T-helper 2 cell treated with Interferon-gamma antibody and Interleukin-4, amounts not matched to agents 5 μg/mL and 100 μg/mL, for 36 hours (primary cell): Measurements from ENCODE around the gene PRSS37.

Experiments used
- DNase-seq: peaks from one replicate; pipeline ENCODE4 v3.0.0; 2021; ENCODE audit warnings: low spot score
- H3K27ac Mint-ChIP-seq: one replicate; pipeline ENCODE4 v1.8.0; 2021; ENCODE audit warnings: mild to moderate bottlenecking, mixed read lengths
- H3K27me3 Mint-ChIP-seq: one replicate; pipeline ENCODE4 v1.8.0; 2021; ENCODE audit warnings: low read depth, mixed read lengths
- H3K36me3 Mint-ChIP-seq: one replicate; pipeline ENCODE4 v1.8.0; 2021; ENCODE audit warnings: low read depth, mixed read lengths
- H3K4me1 Mint-ChIP-seq: one replicate; pipeline ENCODE4 v1.8.0; 2021; ENCODE audit warnings: low read depth, mixed read lengths
- H3K4me3 Mint-ChIP-seq: one replicate; pipeline ENCODE4 v1.8.0; 2022; ENCODE audit warnings: mild to moderate bottlenecking, moderate library complexity, mixed read lengths
- H3K9me3 Mint-ChIP-seq: one replicate; pipeline ENCODE4 v1.8.0; 2021; ENCODE audit warnings: mixed read lengths

Gene PRSS37, protein sequence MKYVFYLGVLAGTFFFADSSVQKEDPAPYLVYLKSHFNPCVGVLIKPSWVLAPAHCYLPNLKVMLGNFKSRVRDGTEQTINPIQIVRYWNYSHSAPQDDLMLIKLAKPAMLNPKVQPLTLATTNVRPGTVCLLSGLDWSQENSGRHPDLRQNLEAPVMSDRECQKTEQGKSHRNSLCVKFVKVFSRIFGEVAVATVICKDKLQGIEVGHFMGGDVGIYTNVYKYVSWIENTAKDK

GRCh38 chr7:141841385-141841784 lies at the start of gene PRSS37:
Gene PRSS37, minus strand, starts transcription at chr7:141841485. Its CDS starts 436 bp downstream, at chr7:141841049.
- Mint-ChIP-seq H3K4me3 (no peak within 1 kb of the TSS), H3K27ac (no peak within 1 kb of the TSS), H3K9me3 (no peaks in the 10 kb centered on the region), H3K4me1 (no peaks in the 10 kb centered on the region), H3K36me3 (no peaks in the 10 kb centered on the region), H3K27me3 (no peaks in the 10 kb centered on the region)
- DNase-seq: no peak

GRCh38 chr7:141889321-141889720 lies 48.0 kb upstream of the PRSS37 start:
- no peak overlapping the region for H3K27ac Mint-ChIP-seq
- DNase-seq: no peak
- H3K4me3 Mint-ChIP-seq: no peak overlapping the region
- H3K9me3 Mint-ChIP-seq: no peaks in the 10 kb centered on the region
- H3K27me3 Mint-ChIP-seq: no peaks in the 10 kb centered on the region
- H3K36me3 Mint-ChIP-seq: no peaks in the 10 kb centered on the region
- H3K4me1 Mint-ChIP-seq: no peaks in the 10 kb centered on the region

GRCh38 chr7:141884539-141885225 lies 43.4 kb upstream of the PRSS37 start:
- Mint-ChIP-seq H3K9me3 (peaks cover 5% of the 10 kb centered on the region), H3K27me3 (no peaks in the 10 kb centered on the region), H3K36me3 (no peaks in the 10 kb centered on the region), H3K4me3 (no peak overlapping the region), H3K4me1 (no peaks in the 10 kb centered on the region), H3K27ac (no peak overlapping the region)
- no peak for DNase-seq

GRCh38 chr7:141880960-141881359 lies 39.7 kb upstream of the PRSS37 start:
- Mint-ChIP-seq H3K9me3 (peaks cover 5% of the 10 kb centered on the region), H3K36me3 (no peaks in the 10 kb centered on the region), H3K4me3 (no peak overlapping the region), H3K4me1 (no peaks in the 10 kb centered on the region), H3K27me3 (no peaks in the 10 kb centered on the region), H3K27ac (no peak overlapping the region)
- no peak for DNase-seq

DNA sequence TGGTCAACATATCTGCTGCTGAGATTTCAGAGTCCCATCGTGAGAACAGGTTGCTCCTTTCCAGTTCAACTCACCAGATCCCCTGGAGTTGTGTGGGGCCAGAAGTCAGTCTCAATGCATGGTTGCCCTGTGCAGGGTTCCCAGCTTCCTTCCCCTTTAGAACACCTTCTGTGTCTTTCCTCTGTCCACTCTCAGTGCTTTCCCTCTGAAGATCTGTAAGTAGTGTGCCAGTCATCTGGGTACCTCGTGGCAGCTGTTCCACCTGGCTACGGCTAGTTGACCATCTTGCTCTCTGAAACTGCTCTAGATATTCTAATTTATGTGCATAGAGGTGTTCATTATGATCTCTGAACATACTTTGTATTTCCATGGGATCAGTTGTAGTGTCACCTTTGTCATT lies 36.1 kb upstream of the PRSS37 start:
- no peak for DNase-seq
- Mint-ChIP-seq H3K4me1 (no peaks in the 10 kb centered on the region), H3K36me3 (no peaks in the 10 kb centered on the region), H3K27me3 (no peaks in the 10 kb centered on the region), H3K9me3 (peaks cover 5% of the 10 kb centered on the region), H3K4me3 (no peak overlapping the region), H3K27ac (no peak overlapping the region)

- no peaks in the 10 kb centered on the region for H3K4me1 Mint-ChIP-seq
- H3K4me3 Mint-ChIP-seq: no peak overlapping the region
- peaks cover under 1% of the 10 kb centered on the region for H3K9me3 Mint-ChIP-seq
- H3K27ac Mint-ChIP-seq: no peak overlapping the region
- H3K36me3 Mint-ChIP-seq: no peaks in the 10 kb centered on the region
- DNase-seq: no peak
- H3K27me3 Mint-ChIP-seq: no peaks in the 10 kb centered on the region
Observed at GRCh38 chr7:141876371-141876770, 35.1 kb upstream of the PRSS37 start.

- H3K9me3 Mint-ChIP-seq: no peaks in the 10 kb centered on the region
- H3K36me3 Mint-ChIP-seq: no peaks in the 10 kb centered on the region
- H3K4me3 Mint-ChIP-seq: no peak overlapping the region
- no peak overlapping the region for H3K27ac Mint-ChIP-seq
- H3K4me1 Mint-ChIP-seq: no peaks in the 10 kb centered on the region
- no peak for DNase-seq
- H3K27me3 Mint-ChIP-seq: no peaks in the 10 kb centered on the region
Observed at GRCh38 chr7:141875453-141875852, 34.2 kb upstream of the PRSS37 start.

- no peaks in the 10 kb centered on the region for H3K27me3 Mint-ChIP-seq
- no peaks in the 10 kb centered on the region for H3K9me3 Mint-ChIP-seq
- H3K27ac Mint-ChIP-seq: no peak overlapping the region
- H3K4me1 Mint-ChIP-seq: no peaks in the 10 kb centered on the region
- no peak overlapping the region for H3K4me3 Mint-ChIP-seq
- DNase-seq: no peak
- H3K36me3 Mint-ChIP-seq: no peaks in the 10 kb centered on the region
Observed at GRCh38 chr7:141874787-141875186, 33.5 kb upstream of the PRSS37 start.

DNA sequence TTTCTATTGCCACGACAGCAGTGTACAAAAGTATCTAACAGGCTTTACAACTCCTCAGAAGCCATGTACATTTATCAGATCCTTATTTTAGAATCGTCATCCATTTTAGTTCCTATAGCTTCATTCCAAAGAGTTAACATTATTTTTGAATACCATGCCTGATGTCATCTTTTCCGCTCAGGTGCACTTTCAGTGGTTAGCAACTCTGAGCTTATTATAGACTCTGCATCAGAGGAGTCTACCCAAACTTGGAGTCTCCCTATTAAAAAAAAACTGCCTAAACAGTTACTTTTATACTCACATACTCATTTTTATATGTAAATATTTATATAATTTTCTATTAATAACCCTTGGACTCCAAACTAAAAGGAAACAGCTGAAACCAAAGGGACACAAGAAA lies 31.6 kb upstream of the PRSS37 start:
- Mint-ChIP-seq H3K36me3 (no peaks in the 10 kb centered on the region), H3K27me3 (no peaks in the 10 kb centered on the region), H3K4me1 (no peaks in the 10 kb centered on the region), H3K4me3 (no peak overlapping the region), H3K9me3 (no peaks in the 10 kb centered on the region), H3K27ac (no peak overlapping the region)
- no peak for DNase-seq

DNA sequence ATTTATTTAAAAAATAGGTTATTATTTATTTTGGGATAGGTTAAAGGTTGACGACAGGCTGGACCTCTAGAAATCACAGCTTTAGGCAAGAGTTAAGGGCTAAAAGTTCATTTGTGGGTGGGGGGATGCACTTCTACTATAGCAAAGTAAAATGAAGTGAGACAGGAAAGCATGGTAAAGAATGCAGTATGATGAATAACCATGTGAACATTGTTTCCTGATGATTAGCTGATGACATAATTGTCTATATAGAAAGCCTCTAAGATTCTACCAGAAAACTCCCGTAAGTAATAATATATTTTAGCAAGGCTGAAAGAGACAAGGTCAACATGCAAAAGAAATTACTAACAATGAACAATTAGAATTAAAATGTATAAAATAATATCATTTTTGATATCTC lies 25.7 kb upstream of the PRSS37 start:
- no peak for DNase-seq
- H3K4me3 Mint-ChIP-seq: no peak overlapping the region
- H3K27ac Mint-ChIP-seq: no peak overlapping the region
- H3K27me3 Mint-ChIP-seq: no peaks in the 10 kb centered on the region
- H3K36me3 Mint-ChIP-seq: no peaks in the 10 kb centered on the region
- no peaks in the 10 kb centered on the region for H3K4me1 Mint-ChIP-seq
- no peaks in the 10 kb centered on the region for H3K9me3 Mint-ChIP-seq

- H3K9me3 Mint-ChIP-seq: no peaks in the 10 kb centered on the region
- no peak overlapping the region for H3K27ac Mint-ChIP-seq
- no peak overlapping the region for H3K4me3 Mint-ChIP-seq
- DNase-seq: no peak
- H3K4me1 Mint-ChIP-seq: no peaks in the 10 kb centered on the region
- no peaks in the 10 kb centered on the region for H3K36me3 Mint-ChIP-seq
- no peaks in the 10 kb centered on the region for H3K27me3 Mint-ChIP-seq
Observed at GRCh38 chr7:141864765-141865447, 23.6 kb upstream of the PRSS37 start.

DNA sequence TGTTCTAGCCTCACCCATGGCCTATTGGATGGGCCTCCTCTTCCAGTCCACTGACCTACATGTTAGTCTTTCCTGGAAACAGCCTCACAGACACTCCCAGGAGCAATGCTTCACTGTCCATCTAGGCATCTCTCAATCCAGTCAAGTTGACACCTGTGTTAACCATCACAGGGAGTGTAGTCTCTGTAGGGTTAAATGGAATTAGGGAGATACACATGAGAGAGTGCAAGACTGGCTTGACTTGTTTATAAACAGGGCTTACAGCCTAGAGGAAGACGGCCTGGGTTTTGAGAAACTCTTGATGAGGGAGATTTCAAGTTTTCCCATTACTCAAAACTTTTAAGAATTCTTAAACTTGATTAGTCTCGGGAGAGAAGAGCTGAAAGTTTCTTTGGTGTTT lies 18.9 kb upstream of the PRSS37 start:
- DNase-seq: no peak
- Mint-ChIP-seq H3K27ac (no peak overlapping the region), H3K36me3 (no peaks in the 10 kb centered on the region), H3K9me3 (peaks cover 11% of the 10 kb centered on the region), H3K27me3 (no peaks in the 10 kb centered on the region), H3K4me3 (no peak overlapping the region), H3K4me1 (no peaks in the 10 kb centered on the region)

DNA sequence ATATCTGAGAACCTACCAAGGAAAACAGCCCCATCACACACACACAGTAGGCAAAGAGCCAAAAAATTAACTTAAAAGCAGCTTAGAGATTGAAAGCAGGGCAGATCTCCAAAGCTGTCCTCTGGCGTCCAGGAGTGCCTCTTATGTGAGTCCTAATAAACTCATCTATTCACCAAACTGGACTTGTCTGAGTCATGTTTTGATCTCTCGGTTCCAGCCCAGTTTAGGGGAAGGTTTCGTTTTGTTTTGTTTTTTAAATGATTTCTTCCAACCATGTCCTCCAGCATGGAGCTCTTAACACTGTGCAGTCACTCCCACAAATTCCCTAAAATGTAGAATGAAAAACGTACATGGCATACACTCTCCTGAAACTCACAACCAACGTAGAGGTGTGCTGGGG lies 6.7 kb upstream of the PRSS37 start:
- no peak for DNase-seq
- Mint-ChIP-seq H3K36me3 (no peaks in the 10 kb centered on the region), H3K27me3 (no peaks in the 10 kb centered on the region), H3K4me3 (no peak overlapping the region), H3K27ac (no peak overlapping the region), H3K9me3 (no peaks in the 10 kb centered on the region), H3K4me1 (no peaks in the 10 kb centered on the region)

DNA sequence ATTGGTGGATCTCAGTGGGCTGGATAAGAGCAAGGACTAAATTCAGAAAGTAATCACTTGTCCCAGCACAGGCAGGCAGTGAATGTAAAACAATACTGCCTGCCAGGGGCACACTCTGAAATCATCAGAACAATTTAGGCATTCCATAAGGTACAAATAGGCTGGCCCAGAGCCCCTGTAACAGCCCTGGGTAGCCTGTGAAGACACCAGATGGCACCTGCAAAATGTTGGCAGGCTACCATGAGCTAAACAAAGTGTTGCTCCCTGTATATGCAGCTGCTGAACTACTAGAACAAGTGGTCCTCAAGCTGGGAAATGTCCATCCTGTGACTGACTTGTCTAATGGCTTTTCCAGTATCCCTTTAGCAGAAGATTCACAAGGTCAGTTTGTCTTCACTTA lies 3.0 kb upstream of the PRSS37 start:
- Mint-ChIP-seq H3K9me3 (no peaks in the 10 kb centered on the region), H3K36me3 (no peaks in the 10 kb centered on the region), H3K4me1 (no peaks in the 10 kb centered on the region), H3K27ac (no peak overlapping the region), H3K27me3 (no peaks in the 10 kb centered on the region), H3K4me3 (no peak overlapping the region)
- no peak for DNase-seq
